GM18505 (cell line): ENCODE data around the gene ZNF646.

Source experiments
- ATAC-seq: cut with Tn5 transposase; IDR thresholded peaks from one replicate; pipeline ENCODE4 v1.9.1; 2021; ENCODE audit not compliant: unreplicated experiment
- POLR2A ChIP-seq: IDR thresholded peaks from 4 replicates; pipeline ENCODE4 v1.6.1; 2011; ENCODE audit warnings: borderline replicate concordance; ENCODE audit not compliant: insufficient read depth, insufficient read length; ENCODE audit errors: extremely low read depth

ZNF646 gene, protein sequence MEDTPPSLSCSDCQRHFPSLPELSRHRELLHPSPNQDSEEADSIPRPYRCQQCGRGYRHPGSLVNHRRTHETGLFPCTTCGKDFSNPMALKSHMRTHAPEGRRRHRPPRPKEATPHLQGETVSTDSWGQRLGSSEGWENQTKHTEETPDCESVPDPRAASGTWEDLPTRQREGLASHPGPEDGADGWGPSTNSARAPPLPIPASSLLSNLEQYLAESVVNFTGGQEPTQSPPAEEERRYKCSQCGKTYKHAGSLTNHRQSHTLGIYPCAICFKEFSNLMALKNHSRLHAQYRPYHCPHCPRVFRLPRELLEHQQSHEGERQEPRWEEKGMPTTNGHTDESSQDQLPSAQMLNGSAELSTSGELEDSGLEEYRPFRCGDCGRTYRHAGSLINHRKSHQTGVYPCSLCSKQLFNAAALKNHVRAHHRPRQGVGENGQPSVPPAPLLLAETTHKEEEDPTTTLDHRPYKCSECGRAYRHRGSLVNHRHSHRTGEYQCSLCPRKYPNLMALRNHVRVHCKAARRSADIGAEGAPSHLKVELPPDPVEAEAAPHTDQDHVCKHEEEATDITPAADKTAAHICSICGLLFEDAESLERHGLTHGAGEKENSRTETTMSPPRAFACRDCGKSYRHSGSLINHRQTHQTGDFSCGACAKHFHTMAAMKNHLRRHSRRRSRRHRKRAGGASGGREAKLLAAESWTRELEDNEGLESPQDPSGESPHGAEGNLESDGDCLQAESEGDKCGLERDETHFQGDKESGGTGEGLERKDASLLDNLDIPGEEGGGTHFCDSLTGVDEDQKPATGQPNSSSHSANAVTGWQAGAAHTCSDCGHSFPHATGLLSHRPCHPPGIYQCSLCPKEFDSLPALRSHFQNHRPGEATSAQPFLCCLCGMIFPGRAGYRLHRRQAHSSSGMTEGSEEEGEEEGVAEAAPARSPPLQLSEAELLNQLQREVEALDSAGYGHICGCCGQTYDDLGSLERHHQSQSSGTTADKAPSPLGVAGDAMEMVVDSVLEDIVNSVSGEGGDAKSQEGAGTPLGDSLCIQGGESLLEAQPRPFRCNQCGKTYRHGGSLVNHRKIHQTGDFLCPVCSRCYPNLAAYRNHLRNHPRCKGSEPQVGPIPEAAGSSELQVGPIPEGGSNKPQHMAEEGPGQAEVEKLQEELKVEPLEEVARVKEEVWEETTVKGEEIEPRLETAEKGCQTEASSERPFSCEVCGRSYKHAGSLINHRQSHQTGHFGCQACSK (N-terminal part only)

GRCh38 chr16:31073970-31074813 is at the start of gene ZNF646, which contains the start of gene ZNF668:
ZNF646 (plus strand) TSS chr16:31074422; CDS start chr16:31076325, 1,903 bp downstream.
ZNF668 (minus strand) TSS chr16:31074240; CDS start chr16:31064459, 9,781 bp downstream.
- TF ChIP-seq POLR2A = peak; percentile 93
- ATAC-seq = peak; percentile 57

DNA sequence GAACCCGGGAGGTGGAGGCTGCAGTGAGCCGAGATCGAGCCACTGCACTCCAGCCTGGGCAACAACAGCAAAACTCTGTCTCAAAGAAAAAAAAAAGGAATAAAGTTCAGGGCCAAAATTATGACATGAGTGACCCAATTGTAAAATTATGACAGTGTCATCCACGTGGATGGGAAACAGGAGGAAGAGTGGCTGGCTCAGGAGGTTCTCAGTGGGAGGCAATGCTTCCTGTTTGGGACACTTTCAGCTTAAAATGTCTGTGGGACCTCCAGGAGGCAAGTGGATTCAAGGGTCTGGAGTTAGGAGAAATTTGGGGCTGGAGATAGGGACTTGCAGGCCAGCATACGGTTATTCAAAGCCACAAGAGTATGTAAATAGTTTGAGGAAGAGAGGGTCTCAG is 48.9 kb upstream of the ZNF646 start:
- TF ChIP-seq POLR2A = no peak
- no peak for ATAC-seq

DNA sequence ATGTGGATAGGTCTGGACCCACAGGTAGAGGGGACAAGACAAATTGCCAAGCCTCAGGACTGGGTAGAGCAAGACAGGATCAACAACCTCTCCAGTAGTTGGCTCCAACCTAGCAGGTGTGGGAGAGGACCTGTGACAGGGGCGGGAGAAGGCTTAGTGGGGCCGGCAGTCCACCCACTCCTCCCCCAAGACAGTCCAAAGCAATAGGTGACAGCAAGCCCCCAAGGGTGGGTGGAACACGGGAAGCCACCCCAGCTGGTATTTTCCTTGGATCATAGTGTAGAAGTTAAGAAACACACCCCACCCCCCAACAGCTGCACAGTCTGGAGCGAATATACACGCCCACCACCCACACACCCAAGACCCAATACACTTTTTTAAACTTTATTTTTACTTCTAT is 45.0 kb upstream of the ZNF646 start:
- ATAC-seq = no peak
- no peak for TF ChIP-seq POLR2A

GRCh38 chr16:31031276-31031675 is 42.9 kb upstream of the ZNF646 start:
- ATAC-seq = no peak
- no peak for TF ChIP-seq POLR2A

DNA sequence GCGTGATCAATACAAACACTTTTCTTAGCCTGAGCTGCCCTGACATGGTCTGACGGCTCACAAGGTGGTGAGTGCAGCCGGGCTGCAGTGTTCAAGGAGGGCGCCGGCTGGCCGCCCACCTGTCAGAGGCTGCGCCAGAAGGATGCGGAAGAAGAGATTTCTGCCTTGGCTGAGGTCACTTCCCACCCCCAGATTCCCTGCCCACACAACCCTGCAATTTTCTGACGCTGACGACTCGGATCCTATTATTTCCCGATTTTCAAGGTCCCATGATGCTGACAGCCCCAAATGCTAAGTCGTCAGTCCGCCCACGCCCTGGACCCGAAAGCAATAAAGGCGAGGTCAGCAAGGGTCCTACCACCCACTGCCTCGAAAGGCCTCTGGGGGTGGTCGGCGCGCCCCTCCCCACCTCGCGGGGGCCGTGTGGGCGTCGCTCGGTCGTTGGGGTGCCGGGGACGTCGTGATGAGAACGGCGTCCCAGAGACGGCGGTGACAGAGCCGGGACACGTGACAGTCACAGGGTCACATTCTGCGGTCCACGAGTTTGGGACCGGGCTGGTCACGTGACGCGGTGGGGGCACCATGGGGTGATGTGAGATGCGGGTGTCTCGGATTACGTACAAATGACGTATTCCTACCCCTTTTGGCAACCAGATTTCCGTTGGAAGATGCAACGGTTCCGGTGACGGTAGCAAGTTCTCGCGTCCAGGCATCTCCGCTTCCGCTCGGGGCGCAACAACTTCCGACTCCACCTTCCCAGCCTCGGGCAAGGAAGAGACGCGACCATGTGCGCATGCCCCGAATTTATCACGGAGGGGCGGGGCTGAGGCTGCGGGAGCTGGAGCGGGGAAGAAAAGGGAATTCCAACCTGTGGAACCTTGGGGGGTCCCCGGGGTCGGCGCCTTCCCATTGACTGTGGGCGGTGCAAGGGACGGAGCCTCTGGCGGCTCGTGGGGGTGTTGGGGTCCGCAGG is 41.2 kb upstream of the ZNF646 start, which contains the start of gene STX4:
Gene STX4 (plus strand): TSS at position 823 of the 973 bp plus-strand sequence. CDS start 248 bp downstream, outside the sequence.
- peak; percentile 58 for TF ChIP-seq POLR2A
- peak; percentile 69 for ATAC-seq

GRCh38 chr16:31033709-31034492 is 40.3 kb upstream of the ZNF646 start:
- ATAC-seq = peak; percentile 45
- peak; percentile 50 for TF ChIP-seq POLR2A

GRCh38 chr16:31036691-31037090 is 37.5 kb upstream of the ZNF646 start:
- no peak for ATAC-seq
- TF ChIP-seq POLR2A = no peak

DNA sequence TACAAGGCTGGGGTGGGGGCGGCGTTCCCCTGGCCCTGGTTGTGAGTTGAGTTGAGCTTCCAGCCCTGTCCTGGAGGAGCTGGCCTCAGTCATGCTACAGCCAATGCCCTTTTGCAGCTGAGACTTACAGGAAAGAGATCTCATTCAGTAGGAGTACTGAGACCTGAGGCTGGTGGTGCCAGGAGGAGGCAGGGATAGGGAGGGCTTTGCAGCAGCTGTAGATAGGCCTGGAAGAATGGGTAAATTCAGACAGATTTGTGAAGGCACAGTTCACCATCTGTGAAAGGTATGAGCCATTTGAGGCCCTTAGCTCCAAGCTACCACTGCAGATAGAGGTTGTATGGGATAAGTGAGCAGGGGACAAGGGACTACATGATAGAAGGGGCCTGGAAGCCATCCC is 35.2 kb upstream of the ZNF646 start:
- no peak for ATAC-seq
- no peak for TF ChIP-seq POLR2A

DNA sequence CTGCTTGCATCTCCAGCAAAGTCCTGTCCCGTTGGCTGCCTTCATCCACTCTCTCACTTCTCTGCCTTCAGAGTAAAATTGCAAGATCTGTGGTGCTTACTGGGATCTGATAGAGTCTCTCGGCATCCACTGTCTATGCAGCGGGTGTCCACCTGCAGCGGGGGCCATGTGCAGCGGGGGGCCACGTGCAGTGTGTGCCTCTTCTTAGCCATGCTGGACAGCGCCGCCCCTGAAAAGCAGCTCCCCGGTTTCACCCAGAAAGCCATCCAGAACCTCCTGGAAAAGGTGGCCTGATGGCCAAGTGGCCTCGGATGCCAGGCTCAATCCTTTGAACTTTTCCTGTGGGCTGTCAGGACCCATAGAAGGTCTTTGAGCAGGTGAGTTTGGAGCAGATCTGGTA is 31.4 kb upstream of the ZNF646 start:
- no peak for TF ChIP-seq POLR2A
- no peak for ATAC-seq

- no peak for TF ChIP-seq POLR2A
- ATAC-seq = no peak
Measured at GRCh38 chr16:31043352-31043751, 30.9 kb upstream of the ZNF646 start.

- TF ChIP-seq POLR2A = no peak
- ATAC-seq = no peak
Measured at GRCh38 chr16:31043898-31044481, 30.2 kb upstream of the ZNF646 start.
